ENCODE data around the gene ZBTB45. TPM values are rescaled to one million over a fixed set of nuclear protein-coding genes. Genes with fewer than 3 reads are reported as not detected.

ZBTB45 gene
- polyA plus RNA-seq, 3 donors, result 2.2 to 5.3 (median 2.6) TPM

DNA sequence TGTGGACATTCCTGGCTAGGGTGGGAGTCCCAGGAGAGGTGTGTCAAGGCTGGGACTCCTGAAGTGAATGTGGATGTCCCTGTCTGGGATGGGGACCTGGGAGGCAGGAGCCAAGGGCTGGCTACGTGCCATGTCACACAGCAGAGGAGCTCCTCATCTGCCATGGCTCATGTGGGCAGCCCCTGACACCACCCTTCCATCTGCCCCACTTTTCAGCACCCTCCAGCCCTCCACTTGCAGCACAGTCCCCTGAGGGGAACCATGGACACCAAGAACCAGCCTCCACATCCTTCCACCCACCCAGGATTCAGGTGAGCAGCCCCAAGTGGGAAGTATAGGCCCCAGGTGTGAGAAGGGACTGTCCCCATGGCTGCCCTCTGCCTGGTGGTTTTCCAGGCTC, 41.7 kb downstream of the ZBTB45 start:
- H3K4me1 Mint-ChIP-seq, result peaks cover 17% of the 10 kb centered on the region
- intact Hi-C loops (cut with micrococcal nuclease), result no loop called here
- Histone ChIP-seq H3K36me3 (replicated peaks in 1 of 2; ENCODE audit: control insufficient read depth in 1 of 2, insufficient read depth in 2 of 2, low read length in 2 of 2) (peaks cover 4 to 8% of the 10 kb centered on the region in 2 donors), H3K4me1 (ENCODE audit: control insufficient read depth in 1 of 2, insufficient read depth in 2 of 2, low read length in 2 of 2) (peaks cover 14 to 21% of the 10 kb centered on the region in 2 donors), H3K4me2 (replicated peaks; ENCODE audit: extremely low read depth, low read length, poor library complexity, severe bottlenecking) (no peak overlapping the region), H3K9ac (ENCODE audit: insufficient read depth, low read length, poor library complexity, severe bottlenecking) (no peak overlapping the region), H3K4me3 (replicated peaks in 1 of 3; ENCODE audit: low read depth in 2 of 3, low read length in 3 of 3) (no peak overlapping the region), H3K27me3 (ENCODE audit: control insufficient read depth in 2 of 2, insufficient read depth in 2 of 2, low read length in 2 of 2) (no peaks in the 10 kb centered on the region), H4K20me1 (ENCODE audit: insufficient read depth, low read length) (no peaks in the 10 kb centered on the region), H3K9me3 (replicated peaks in 1 of 2; ENCODE audit: control insufficient read depth in 1 of 2, insufficient read depth in 1 of 2, low read length in 2 of 2) (no peaks in the 10 kb centered on the region), H3K79me2 (ENCODE audit: insufficient read depth, low read length) (no peaks in the 10 kb centered on the region), H3K27ac (ENCODE audit: low read depth in 1 of 2, low read length in 2 of 2) (no peak overlapping the region), H2AFZ (ENCODE audit: insufficient read depth, low read depth, low read length, poor library complexity, severe bottlenecking) (no peak overlapping the region)
- H3K9me3 Mint-ChIP-seq, result no peaks in the 10 kb centered on the region
- WGBS (ENCODE audit: insufficient coverage), result 100% methylated on average over 1 of the region's 1 CpG
- peak in 1 of 3 donors; percentile 5 for DNase-seq
- TF ChIP-seq, protein P1, sequence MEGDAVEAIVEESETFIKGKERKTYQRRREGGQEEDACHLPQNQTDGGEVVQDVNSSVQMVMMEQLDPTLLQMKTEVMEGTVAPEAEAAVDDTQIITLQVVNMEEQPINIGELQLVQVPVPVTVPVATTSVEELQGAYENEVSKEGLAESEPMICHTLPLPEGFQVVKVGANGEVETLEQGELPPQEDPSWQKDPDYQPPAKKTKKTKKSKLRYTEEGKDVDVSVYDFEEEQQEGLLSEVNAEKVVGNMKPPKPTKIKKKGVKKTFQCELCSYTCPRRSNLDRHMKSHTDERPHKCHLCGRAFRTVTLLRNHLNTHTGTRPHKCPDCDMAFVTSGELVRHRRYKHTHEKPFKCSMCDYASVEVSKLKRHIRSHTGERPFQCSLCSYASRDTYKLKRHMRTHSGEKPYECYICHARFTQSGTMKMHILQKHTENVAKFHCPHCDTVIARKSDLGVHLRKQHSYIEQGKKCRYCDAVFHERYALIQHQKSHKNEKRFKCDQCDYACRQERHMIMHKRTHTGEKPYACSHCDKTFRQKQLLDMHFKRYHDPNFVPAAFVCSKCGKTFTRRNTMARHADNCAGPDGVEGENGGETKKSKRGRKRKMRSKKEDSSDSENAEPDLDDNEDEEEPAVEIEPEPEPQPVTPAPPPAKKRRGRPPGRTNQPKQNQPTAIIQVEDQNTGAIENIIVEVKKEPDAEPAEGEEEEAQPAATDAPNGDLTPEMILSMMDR (IDR thresholded peaks at IDR 0.05), result no peak
- peak overlapping the region in 3 of 7 donors; percentile 58 to 75 (median 71) for H3K27ac Mint-ChIP-seq
- peaks cover 0 to 6% (median 2%) of the 10 kb centered on the region in 3 donors for H3K27me3 Mint-ChIP-seq (ENCODE audit: low read depth in 3 of 3)
- H3K36me3 Mint-ChIP-seq, result peaks cover 8 to 13% of the 10 kb centered on the region in 2 donors
- H3K4me3 Mint-ChIP-seq, result no peak overlapping the region

DNA sequence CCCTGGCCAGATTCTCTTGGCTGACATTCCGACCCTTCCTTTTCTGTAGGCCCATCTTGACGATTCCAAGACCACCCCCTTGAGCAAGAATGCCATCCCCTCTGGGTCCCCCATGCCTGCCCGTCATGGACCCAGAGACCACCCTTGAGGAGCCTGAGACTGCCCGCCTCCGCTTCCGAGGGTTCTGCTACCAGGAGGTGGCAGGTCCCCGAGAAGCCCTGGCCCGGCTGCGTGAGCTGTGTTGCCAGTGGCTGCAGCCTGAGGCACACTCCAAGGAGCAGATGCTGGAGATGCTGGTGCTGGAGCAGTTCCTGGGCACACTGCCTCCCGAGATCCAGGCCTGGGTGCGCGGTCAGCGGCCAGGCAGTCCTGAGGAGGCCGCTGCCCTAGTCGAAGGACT, 42.5 kb downstream of the ZBTB45 start:
- TF ChIP-seq, protein P1 (IDR thresholded peaks at IDR 0.05), result no peak
- peak overlapping the region; percentile 88 for H3K4me2 ChIP-seq (replicated peaks; ENCODE audit: extremely low read depth, low read length, poor library complexity, severe bottlenecking)

More for the DNA sequence above, 42.5 kb downstream of the ZBTB45 start:
- WGBS (ENCODE audit: insufficient coverage), result 95% methylated on average over 11 of the region's 15 CpGs
- peaks cover 12 to 15% of the 10 kb centered on the region in 2 donors for H3K36me3 ChIP-seq (replicated peaks in 1 of 2; ENCODE audit: control insufficient read depth in 1 of 2, insufficient read depth in 2 of 2, low read length in 2 of 2)
- Mint-ChIP-seq H3K4me1 (peaks cover 17% of the 10 kb centered on the region), H3K27me3 (ENCODE audit: low read depth in 3 of 3) (peaks cover 2 to 6% (median 2%) of the 10 kb centered on the region in 3 donors), H3K27ac (peak overlapping the region in 6 of 7 donors; percentile 43 to 99 (median 90)), H3K36me3 (peaks cover 15 to 21% of the 10 kb centered on the region in 2 donors), H3K9me3 (no peaks in the 10 kb centered on the region), H3K4me3 (peak overlapping the region; percentile 86 to 95)
- no peaks in the 10 kb centered on the region for H4K20me1 ChIP-seq (ENCODE audit: insufficient read depth, low read length)
- intact Hi-C loops (cut with micrococcal nuclease), result no loop called here
- peak overlapping the region; percentile 92 for H2AFZ ChIP-seq (ENCODE audit: insufficient read depth, low read depth, low read length, poor library complexity, severe bottlenecking)
- H3K27ac ChIP-seq (ENCODE audit: low read depth in 1 of 2, low read length in 2 of 2), result no peak overlapping the region
- H3K4me3 ChIP-seq (replicated peaks in 1 of 3; ENCODE audit: low read depth in 2 of 3, low read length in 3 of 3), result peak overlapping the region in 1 of 3 experiments; percentile 81
- no peak overlapping the region for H3K9ac ChIP-seq (ENCODE audit: insufficient read depth, low read length, poor library complexity, severe bottlenecking)
- no peaks in the 10 kb centered on the region for H3K27me3 ChIP-seq (ENCODE audit: control insufficient read depth in 2 of 2, insufficient read depth in 2 of 2, low read length in 2 of 2)
- H3K4me1 ChIP-seq (ENCODE audit: control insufficient read depth in 1 of 2, insufficient read depth in 2 of 2, low read length in 2 of 2), result peaks cover 14 to 21% of the 10 kb centered on the region in 2 donors
- no peaks in the 10 kb centered on the region for H3K9me3 ChIP-seq (replicated peaks in 1 of 2; ENCODE audit: control insufficient read depth in 1 of 2, insufficient read depth in 1 of 2, low read length in 2 of 2)
- DNase-seq, result peak in 1 of 3 donors; percentile 6
- no peaks in the 10 kb centered on the region for H3K79me2 ChIP-seq (ENCODE audit: insufficient read depth, low read length)

Measured in CD14-positive monocyte (primary cell).